Tibial artery (tissue), 4 donors: Measurements from ENCODE around the gene GALNT9.

Source experiments
- DNase-seq, 2 donors: peaks; one replicate each; pipeline ENCODE4 v3.0.0-alpha.2; 2019
- H3K27ac ChIP-seq, 2 donors: fragments of 200-600 bp; sonication (generic) in 1 of 2; 1 replicate in 1 of 2; 2 replicates in 1 of 2; pipeline ENCODE4 v1.5.1; 2018 to 2019; ENCODE audit warnings: mild to moderate bottlenecking in 1 of 2
- H3K27me3 ChIP-seq, 2 donors: fragments of 200-600 bp; sonication (generic) in 1 of 2; one replicate each; pipeline versions ENCODE4 v1.5.1 to v1.6.0; 2016 to 2019
- H3K36me3 ChIP-seq, 3 donors: fragments of 200-600 bp; sonication (generic) in 2 of 3; one replicate each; pipeline ENCODE4 v1.5.1; 2016 to 2019; ENCODE audit warnings: mild to moderate bottlenecking in 2 of 3
- H3K4me1 ChIP-seq, 4 donors: fragments of 200-600 bp; sonication (generic) in 2 of 4; 1 replicate in 3 of 4; 2 replicates in 1 of 4; pipeline ENCODE4 v1.5.1; 2016 to 2019
- H3K4me3 ChIP-seq, 2 donors: fragments of 200-600 bp; sonication (generic) in 1 of 2; 1 replicate in 1 of 2; 2 replicates in 1 of 2; pipeline ENCODE4 v1.5.1; 2018 to 2019; ENCODE audit warnings: mild to moderate bottlenecking in 2 of 2
- H3K9me3 ChIP-seq, 3 donors: fragments of 200-600 bp; sonication (generic) in 1 of 3; one replicate each; pipeline ENCODE4 v1.5.1; 2016 to 2019
- CTCF ChIP-seq, 2 experiments: fragments of 200-600 bp in 1 of 2; fragments of 450-650 bp in 1 of 2; IDR thresholded peaks; one replicate each; pipeline ENCODE4 v1.5.1; 2017 to 2019; ENCODE audit warnings: antibody characterized with exemption in 2 of 2, mild to moderate bottlenecking in 1 of 2, moderate library complexity in 1 of 2
- intact Hi-C: fragments of 100-400 bp; cut with DNase I; formaldehyde crosslinking; loops from one replicate; pipeline ENCODE4 v1.15.0; 2023; ENCODE audit warnings: low total_unique reads

Gene GALNT9

GRCh38 chr12:132319991-132320570 is 9.3 kb downstream of the GALNT9 start:
- Histone ChIP-seq H3K27ac (no peak overlapping the region), H3K36me3 (no peaks in the 10 kb centered on the region), H3K4me3 (no peak overlapping the region), H3K27me3 (peaks cover 0 to 96% of the 10 kb centered on the region in 2 donors), H3K4me1 (peaks cover 0 to 5% (median 0%) of the 10 kb centered on the region in 4 donors), H3K9me3 (no peaks in the 10 kb centered on the region)
- no peak for TF ChIP-seq CTCF (IDR thresholded peaks at IDR 0.05)
- DNase-seq, result no peak
- intact Hi-C loops, result no loop called here

GRCh38 chr12:132319359-132319950 is 9.9 kb downstream of the GALNT9 start:
- no peak for TF ChIP-seq CTCF (IDR thresholded peaks at IDR 0.05)
- Histone ChIP-seq H3K4me3 (no peak overlapping the region), H3K4me1 (peaks cover 0 to 5% (median 0%) of the 10 kb centered on the region in 4 donors), H3K9me3 (no peaks in the 10 kb centered on the region), H3K27ac (no peak overlapping the region), H3K36me3 (no peaks in the 10 kb centered on the region), H3K27me3 (peaks cover 0 to 94% of the 10 kb centered on the region in 2 donors)
- intact Hi-C loops, result no loop called here
- DNase-seq, result no peak

GRCh38 chr12:132318618-132319033 is 10.8 kb downstream of the GALNT9 start:
- Histone ChIP-seq H3K4me3 (no peak overlapping the region), H3K27me3 (peaks cover 0 to 88% of the 10 kb centered on the region in 2 donors), H3K27ac (no peak overlapping the region), H3K9me3 (no peaks in the 10 kb centered on the region), H3K4me1 (peaks cover 0 to 5% (median 0%) of the 10 kb centered on the region in 4 donors), H3K36me3 (no peaks in the 10 kb centered on the region)
- DNase-seq, result no peak
- intact Hi-C loops, result no loop called here
- no peak for TF ChIP-seq CTCF (IDR thresholded peaks at IDR 0.05)

- intact Hi-C loops, result no loop called here
- peaks cover 0 to 2% (median 0%) of the 10 kb centered on the region in 3 donors for H3K9me3 ChIP-seq
- no peak for TF ChIP-seq CTCF (IDR thresholded peaks at IDR 0.05)
- peaks cover 0 to 5% (median 0%) of the 10 kb centered on the region in 4 donors for H3K4me1 ChIP-seq
- H3K36me3 ChIP-seq, result no peaks in the 10 kb centered on the region
- DNase-seq, result no peak
- H3K27me3 ChIP-seq, result peaks cover 0 to 83% of the 10 kb centered on the region in 2 donors
- no peak overlapping the region for H3K27ac ChIP-seq
- H3K4me3 ChIP-seq, result no peak overlapping the region
These were observed 11.3 kb downstream of the GALNT9 start for GRCh38 chr12:132318135-132318534.

GRCh38 chr12:132317233-132317938 is 12.0 kb downstream of the GALNT9 start:
- no peak for DNase-seq
- no peaks in the 10 kb centered on the region for H3K4me1 ChIP-seq
- no peak overlapping the region for H3K27ac ChIP-seq
- no peak overlapping the region for H3K4me3 ChIP-seq
- H3K9me3 ChIP-seq, result peaks cover 0 to 7% (median 3%) of the 10 kb centered on the region in 3 donors
- TF ChIP-seq CTCF (IDR thresholded peaks at IDR 0.05), result no peak
- intact Hi-C loops, result no loop called here
- H3K36me3 ChIP-seq, result no peaks in the 10 kb centered on the region
- peaks cover 0 to 76% of the 10 kb centered on the region in 2 donors for H3K27me3 ChIP-seq
